Lower leg skin (tissue), 3 donors: Measurements from ENCODE around the gene DGKI.

Experiments
- CTCF ChIP-seq, 3 donors: fragments of 450-650 bp; IDR thresholded peaks; one replicate each; pipeline ENCODE4 v1.5.1; 2016; ENCODE audit warnings: antibody characterized with exemption in 3 of 3, mild to moderate bottlenecking in 3 of 3, moderate library complexity in 2 of 3
- POLR2A ChIP-seq, 2 donors: fragments of 450-650 bp; IDR thresholded peaks; one replicate each; pipeline ENCODE4 v1.6.1; 2016 to 2017; ENCODE audit warnings: antibody characterized with exemption in 2 of 2, mild to moderate bottlenecking in 1 of 2, moderate library complexity in 1 of 2

GRCh38 chr7:137694405-137694804, 152.4 kb downstream of the DGKI start:
- TF ChIP-seq CTCF (IDR thresholded peaks at IDR 0.05) (no peak), POLR2A (IDR thresholded peaks at IDR 0.05) (no peak)
